CD4-positive, alpha-beta T cell (primary cell): ENCODE data around the gene ZNF689. TPM values are rescaled to one million over a fixed set of nuclear protein-coding genes. Genes with fewer than 3 reads are reported as not detected.

Source experiments
- ATAC-seq: fragments of 200-7000 bp; cut with Tn5 transposase; one replicate; pipeline ENCODE4 v1.10.0; 2022; ENCODE audit warnings: mild to moderate bottlenecking; ENCODE audit not compliant: poor library complexity
- CTCF ChIA-PET: fragments of 350-600 bp; sonication (Branson Sonifier 250); formaldehyde crosslinking; loops from one replicate; lab custom pipeline; 2021; ENCODE audit warnings: antibody characterized with exemption, inconsistent platforms; lab: Charles Lee
- POLR2A ChIA-PET: fragments of 350-600 bp; sonication (Branson Sonifier 250); formaldehyde crosslinking; loops from one replicate; lab custom pipeline; 2021; ENCODE audit warnings: antibody characterized with exemption, inconsistent platforms; lab: Charles Lee
- DNase-seq, 14 experiments: peaks; one replicate each; pipeline ENCODE4 v3.0.0-alpha.2; 2013 to 2020; ENCODE audit warnings: mixed read lengths in 2 of 14
- H3K27ac ChIP-seq, 2 donors: one replicate each; pipeline versions ENCODE4 v1.5.1 to v1.7.0; 2013; ENCODE audit warnings: low read length in 2 of 2, low read depth in 1 of 2, mild to moderate bottlenecking in 1 of 2
- H3K27me3 ChIP-seq, 2 experiments: 1 replicate in 1 of 2; 2 replicates in 1 of 2; pipeline versions ENCODE4 v1.6.1 to v1.7.0; 2013; ENCODE audit warnings: low read length in 2 of 2, control low read depth in 1 of 2, mild to moderate bottlenecking in 1 of 2, moderate library complexity in 1 of 2; ENCODE audit not compliant: insufficient read depth in 2 of 2, control insufficient read depth in 1 of 2
- H3K36me3 ChIP-seq: one replicate; pipeline ENCODE4 v1.6.1; 2013; ENCODE audit warnings: low read length, control low read depth; ENCODE audit not compliant: insufficient read depth
- H3K4me1 ChIP-seq: one replicate; pipeline ENCODE4 v1.6.1; 2013; ENCODE audit warnings: low read length, control low read depth; ENCODE audit not compliant: insufficient read depth
- H3K4me3 ChIP-seq: one replicate; pipeline ENCODE4 v1.5.1; 2013; ENCODE audit warnings: mild to moderate bottlenecking, low read length, moderate library complexity
- H3K9me3 ChIP-seq, 2 experiments: 1 replicate in 1 of 2; 2 replicates in 1 of 2; pipeline versions ENCODE4 v1.6.1 to v1.7.0; 2013; ENCODE audit warnings: low read length in 2 of 2, mild to moderate bottlenecking in 2 of 2, control low read depth in 1 of 2, moderate library complexity in 1 of 2; ENCODE audit not compliant: control insufficient read depth in 1 of 2, insufficient read depth in 1 of 2
- H3K27ac Mint-ChIP-seq: one replicate; pipeline ENCODE4 v1.8.0; 2020; ENCODE audit warnings: mixed read lengths
- H3K27me3 Mint-ChIP-seq: one replicate; pipeline ENCODE4 v1.8.0; 2021; ENCODE audit warnings: mixed read lengths
- H3K36me3 Mint-ChIP-seq: one replicate; pipeline ENCODE4 v1.8.0; 2021; ENCODE audit warnings: low read depth, mixed read lengths
- H3K4me1 Mint-ChIP-seq: one replicate; pipeline ENCODE4 v1.8.0; 2021; ENCODE audit warnings: low read depth, mixed read lengths
- H3K4me3 Mint-ChIP-seq: one replicate; pipeline ENCODE4 v1.8.0; 2020; ENCODE audit warnings: mild to moderate bottlenecking, mixed read lengths
- H3K9me3 Mint-ChIP-seq: one replicate; pipeline ENCODE4 v1.8.0; 2020; ENCODE audit warnings: mixed read lengths
- CTCF ChIP-seq: fragments of 200-600 bp; IDR thresholded peaks from one replicate; pipeline ENCODE4 v1.8.0; 2022; ENCODE audit warnings: antibody characterized with exemption, mild to moderate bottlenecking
- intact Hi-C, 2 experiments: fragments of 100-400 bp; cut with DNase I in 1 of 2; cut with micrococcal nuclease in 1 of 2; formaldehyde crosslinking; loops; one replicate each; pipeline versions ENCODE4 v1.15.1 to v1.9.0; 2023 to 2025; cut with DNase I, micrococcal nuclease
- total RNA-seq, 174 experiments: library from RNA in 2 of 174; stranded (reverse) in 2 of 174; gene quantifications; one replicate each; pipeline ENCODE4 v1.2.3 and lab custom pipeline; 2021 to 2026

Gene ZNF689
- total RNA-seq, 2 experiments from 2014 or later, result 15.3 to 15.7 TPM

DNA sequence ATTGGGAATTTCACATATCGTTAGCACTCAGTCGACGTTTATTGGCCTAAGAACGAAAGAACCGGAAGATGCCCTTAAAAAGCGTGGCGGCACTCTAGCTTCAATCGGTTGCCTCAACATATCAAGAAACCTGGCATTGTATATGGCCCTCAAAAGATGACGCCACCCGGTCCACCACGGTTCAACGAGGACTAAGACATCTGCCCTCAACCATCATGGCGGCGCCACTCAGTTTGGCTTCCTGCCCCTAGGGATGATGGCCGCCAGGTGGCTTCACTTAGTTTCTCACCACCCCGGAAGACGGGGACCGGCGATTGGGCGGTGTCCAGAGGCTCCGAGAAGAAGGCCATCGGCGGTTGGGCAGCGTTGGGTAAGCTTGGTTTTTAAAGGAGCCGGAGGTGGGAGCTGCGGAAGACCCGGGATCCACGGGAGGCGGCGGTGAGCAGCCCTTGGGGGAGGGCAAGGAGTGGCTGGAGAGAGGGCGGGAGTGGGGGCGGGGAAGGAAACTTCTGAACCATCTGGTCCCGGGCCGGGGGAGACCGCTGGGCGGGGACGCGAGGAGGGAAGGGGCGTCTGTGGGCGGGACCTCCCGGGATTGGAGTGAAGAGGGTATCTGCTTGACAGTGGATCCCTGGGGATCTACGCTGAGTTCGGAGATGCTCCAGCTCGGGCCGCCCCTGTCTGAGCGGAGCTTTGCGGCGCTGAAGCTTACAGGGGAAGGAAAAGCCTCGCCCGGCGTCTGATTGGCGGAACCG lies 40.4 kb upstream of the ZNF689 start, which contains the start of gene PRR14:
Gene PRR14, plus strand, starts transcription at position 592 of the 755 bp plus-strand sequence. CDS start 686 bp downstream, outside the sequence.
- ATAC-seq, result peak; percentile 89
- peaks cover 30% of the 10 kb centered on the region for H3K4me1 ChIP-seq
- ChIA-PET CTCF (interaction anchor here (0.8 to 3.4 kb wide), 15 partner anchors 8 to 241 kb away, joined by 3 to 28 read pairs (median 4); partner anchors contain the start of genes DCTPP1, FBRS, ZNF688 and ZNF764), POLR2A (interaction anchor here (0.7 to 2.6 kb wide), 25 partner anchors 9 to 585 kb away, joined by 3 to 88 read pairs (median 7); partner anchors contain the start of genes ALDOA, DCTPP1, FBRS and ITGAL)
- Mint-ChIP-seq H3K27ac (peak within 1 kb of the TSS; percentile 95), H3K27me3 (no peaks in the 10 kb centered on the region), H3K36me3 (peaks cover 47% of the 10 kb centered on the region), H3K9me3 (no peaks in the 10 kb centered on the region), H3K4me1 (peaks cover 22% of the 10 kb centered on the region), H3K4me3 (peak within 1 kb of the TSS; percentile 99)
- H3K27ac ChIP-seq, result peak within 1 kb of the TSS; percentile 84 to 96
- H3K27me3 ChIP-seq, result no peaks in the 10 kb centered on the region
- no peaks in the 10 kb centered on the region for H3K9me3 ChIP-seq
- peak within 1 kb of the TSS; percentile 86 for H3K4me3 ChIP-seq
- intact Hi-C loops, result loop anchor here (1.0 to 2.0 kb wide), 8 partner anchors 8 to 272 kb away; partner anchors contain the start of genes FBRS (in 2 of the 2), ZNF689 (in 2 of the 2), ZNF764 (in 2 of the 2) and FBXL19 (in 1 of the 2)
- peaks cover 33% of the 10 kb centered on the region for H3K36me3 ChIP-seq
- peak; percentile 96 to 99 (median 98) for DNase-seq
- no peak for TF ChIP-seq CTCF

DNA sequence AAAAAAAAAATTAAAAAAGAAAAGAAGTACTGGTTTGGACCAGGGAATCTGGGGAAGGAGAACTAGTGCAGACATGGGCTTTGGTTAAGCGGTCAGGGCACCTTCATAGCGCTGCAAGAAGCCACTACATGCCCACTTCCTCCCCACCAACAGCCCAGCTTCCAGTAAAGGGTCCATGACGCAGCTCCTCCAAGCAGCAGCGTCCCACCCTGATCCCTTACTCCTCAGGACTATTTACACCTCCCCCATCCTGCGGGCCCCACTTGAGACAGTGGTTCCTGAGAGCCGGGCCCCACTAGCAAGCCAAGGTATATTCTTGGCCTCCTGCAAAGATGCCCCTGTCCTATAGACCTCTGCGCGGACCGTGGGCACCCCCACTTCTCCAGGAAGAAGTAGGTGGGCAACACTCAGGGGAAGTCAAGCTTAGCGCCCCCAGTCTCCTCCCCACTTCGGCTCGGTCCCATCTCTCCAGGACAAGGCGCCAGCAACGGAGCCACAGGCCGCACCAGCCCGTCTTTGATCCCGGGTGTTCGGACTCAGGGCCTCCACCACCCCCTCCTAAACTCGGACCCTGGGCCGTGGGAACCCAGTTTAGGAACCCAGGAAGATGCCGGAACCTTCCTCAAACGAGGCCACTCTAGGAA lies 39.7 kb upstream of the ZNF689 start:
- ATAC-seq, result peak; percentile 4
- peak overlapping the region; percentile 86 for H3K4me3 ChIP-seq

More for the DNA sequence above, 39.7 kb upstream of the ZNF689 start:
- H3K36me3 ChIP-seq, result peaks cover 26% of the 10 kb centered on the region
- no peaks in the 10 kb centered on the region for H3K9me3 Mint-ChIP-seq
- H3K27me3 Mint-ChIP-seq, result no peaks in the 10 kb centered on the region
- H3K4me1 ChIP-seq, result peaks cover 30% of the 10 kb centered on the region
- peak overlapping the region; percentile 95 for H3K27ac Mint-ChIP-seq
- H3K27me3 ChIP-seq, result no peaks in the 10 kb centered on the region
- no peak for TF ChIP-seq CTCF
- CTCF ChIA-PET, result interaction anchor here (0.9 to 3.4 kb wide), 14 partner anchors 8 to 240 kb away, joined by 3 to 28 read pairs (median 4); partner anchors contain the start of genes FBRS, ZNF688 and ZNF764
- DNase-seq, result peak in 5 of 14 experiments; percentile 22 to 59 (median 46)
- H3K27ac ChIP-seq, result peak overlapping the region; percentile 84 to 96
- H3K36me3 Mint-ChIP-seq, result peaks cover 40% of the 10 kb centered on the region
- peak overlapping the region; percentile 99 for H3K4me3 Mint-ChIP-seq
- no peaks in the 10 kb centered on the region for H3K9me3 ChIP-seq
- H3K4me1 Mint-ChIP-seq, result peaks cover 22% of the 10 kb centered on the region
- intact Hi-C loops, result loop anchor here (1.0 to 2.0 kb wide), 8 partner anchors 8 to 273 kb away; partner anchors contain the start of genes FBRS (in 2 of the 2), ZNF764 (in 2 of the 2), FBXL19 (in 1 of the 2) and ZNF689 (in 1 of the 2)
- POLR2A ChIA-PET, result interaction anchor here (0.7 to 2.6 kb wide), 24 partner anchors 8 to 584 kb away, joined by 3 to 88 read pairs (median 7); partner anchors contain the start of genes ALDOA, DCTPP1, FBRS and ITGAL
